HG03432 (cell line): Measurements from ENCODE around the gene ABCA9.

Experiments used
- ATAC-seq: cut with Tn5 transposase; IDR thresholded peaks from one replicate; pipeline ENCODE4 v1.9.1; 2021; ENCODE audit warnings: mild to moderate bottlenecking, moderate library complexity; ENCODE audit not compliant: unreplicated experiment

Gene ABCA9

GRCh38 chr17:69066482-69066881 is 5.8 kb upstream of the ABCA9 start:
- no peak for ATAC-seq

GRCh38 chr17:69065113-69065512 is 4.4 kb upstream of the ABCA9 start:
- ATAC-seq: no peak

- no peak for ATAC-seq
Observed at GRCh38 chr17:69064476-69064875, 3.7 kb upstream of the ABCA9 start.

GRCh38 chr17:69064001-69064400 is 3.3 kb upstream of the ABCA9 start:
- ATAC-seq: no peak

- no peak for ATAC-seq
Observed at GRCh38 chr17:69062860-69063581, 2.3 kb upstream of the ABCA9 start.

GRCh38 chr17:69061721-69062556 is 1.2 kb upstream of the ABCA9 start:
- ATAC-seq: no peak

GRCh38 chr17:69059458-69060175 is 1.1 kb downstream of the ABCA9 start:
- ATAC-seq: no peak

GRCh38 chr17:69058165-69058564 is 2.6 kb downstream of the ABCA9 start:
- no peak for ATAC-seq

GRCh38 chr17:69057280-69057679 is 3.4 kb downstream of the ABCA9 start:
- no peak for ATAC-seq

- no peak for ATAC-seq
Observed at GRCh38 chr17:69056179-69056823, 4.4 kb downstream of the ABCA9 start.

- ATAC-seq: no peak
Observed at GRCh38 chr17:69055334-69055733, 5.4 kb downstream of the ABCA9 start.

GRCh38 chr17:69050999-69051775 is 9.5 kb downstream of the ABCA9 start:
- no peak for ATAC-seq

GRCh38 chr17:69048634-69049033 is 12.1 kb downstream of the ABCA9 start:
- no peak for ATAC-seq

GRCh38 chr17:69047368-69048263 is 13.1 kb downstream of the ABCA9 start:
- ATAC-seq: no peak

- no peak for ATAC-seq
Observed at GRCh38 chr17:69046121-69046807, 14.5 kb downstream of the ABCA9 start.

- ATAC-seq: no peak
Observed at GRCh38 chr17:69045646-69046045, 15.1 kb downstream of the ABCA9 start.

- ATAC-seq: no peak
Observed at GRCh38 chr17:69044371-69044770, 16.4 kb downstream of the ABCA9 start.

GRCh38 chr17:69043098-69043734 is 17.5 kb downstream of the ABCA9 start:
- ATAC-seq: no peak
